K562 (cell line): ENCODE data around the gene MYLIP. TPM values are rescaled to one million over a fixed set of nuclear protein-coding genes. Genes with fewer than 3 reads are reported as not detected.

Experiments used
- ARID1B ChIP-seq: fragments of 450-650 bp; IDR thresholded peaks from 2 replicates; pipeline ENCODE4 v1.6.1; 2016; ENCODE audit warnings: antibody characterized with exemption, mild to moderate bottlenecking, inconsistent platforms
- BCL6 ChIP-seq: fragments of 250-450 bp; sonication (Bioruptor Pico); IDR thresholded peaks from 2 replicates; pipeline ENCODE4 v1.4.0; 2020
- ETV1 ChIP-seq: fragments of 450-650 bp; conservative IDR thresholded peaks from 2 replicates; pipeline ENCODE4 v1.6.1; 2016; ENCODE audit warnings: missing genetic modification characterization, control low read depth, low read depth, missing compliant biosample characterization
- FUS ChIP-seq: fragments of 200-400 bp; formaldehyde crosslinking; optimal IDR thresholded peaks from 2 replicates; pipeline ENCODE3; 2017; ENCODE audit warnings: low read depth, low read length
- HOMEZ ChIP-seq: fragments of 250-450 bp; sonication (Bioruptor Pico); IDR thresholded peaks from 2 replicates; pipeline ENCODE4 v1.4.0; 2020; ENCODE audit warnings: mild to moderate bottlenecking, moderate library complexity
- KLF6 ChIP-seq: fragments of 250-450 bp; sonication (Bioruptor Pico); IDR thresholded peaks from 2 replicates; pipeline ENCODE4 v1.4.0; 2020; ENCODE audit warnings: mild to moderate bottlenecking, moderate library complexity, borderline replicate concordance
- LCOR ChIP-seq: sonication (generic); formaldehyde crosslinking; IDR thresholded peaks from 2 replicates; pipeline ENCODE4 v1.8.0; 2022; ENCODE audit warnings: mild to moderate bottlenecking, missing genetic modification reagents
- NFIC ChIP-seq: fragments of 450-650 bp; IDR thresholded peaks from 2 replicates; pipeline ENCODE4 v1.6.1; 2017; ENCODE audit warnings: mild to moderate bottlenecking, inconsistent platforms
- PBX2 ChIP-seq, 2 experiments: IDR thresholded peaks in 1 of 2; conservative IDR thresholded peaks in 1 of 2; 2 replicates each; pipeline ENCODE4 v1.6.1; 2016; ENCODE audit warnings: low read depth in 2 of 2, mild to moderate bottlenecking in 1 of 2, missing compliant biosample characterization in 1 of 2, missing genetic modification characterization in 1 of 2, moderate library complexity in 1 of 2
- TOE1 ChIP-seq, 2 experiments: fragments of 450-650 bp in 1 of 2; sonication (generic) in 1 of 2; formaldehyde crosslinking in 1 of 2; IDR thresholded peaks; 2 replicates each; pipeline versions ENCODE4 v1.7.1 to v1.8.0; 2016 to 2022; ENCODE audit warnings: borderline replicate concordance in 2 of 2, mild to moderate bottlenecking in 2 of 2, antibody characterized with exemption in 1 of 2, inconsistent platforms in 1 of 2, low read depth in 1 of 2, missing genetic modification reagents in 1 of 2, moderate library complexity in 1 of 2
- ZBTB26 ChIP-seq: fragments of 450-650 bp; formaldehyde crosslinking; IDR thresholded peaks from 2 replicates; pipeline ENCODE4 v1.4.0; 2022; ENCODE audit warnings: missing genetic modification characterization
- ZEB2 ChIP-seq: fragments of 450-650 bp; IDR thresholded peaks from 2 replicates; pipeline ENCODE4 v1.6.1; 2016
- ZMIZ1 ChIP-seq, 2 experiments: fragments of 150-350 bp in 1 of 2; IDR thresholded peaks; 2 replicates each; pipeline ENCODE4 v1.6.1; 2012 to 2016; ENCODE audit warnings: low read depth in 2 of 2, low read length in 2 of 2, mild to moderate bottlenecking in 1 of 2, moderate library complexity in 1 of 2
- ZNF143 ChIP-seq: sonication (generic); formaldehyde crosslinking; IDR thresholded peaks from 2 replicates; pipeline ENCODE4 v1.9.0; 2022; ENCODE audit warnings: mild to moderate bottlenecking, missing genetic modification reagents
- polyA plus RNA-seq, 8 experiments: library from polyadenylated mRNA; depleted of rRNA in 4 of 8; stranded (reverse) in 5 of 8; unstranded in 3 of 8; fragments of >200 nt; fragmentation: Nextera tagmentation in 2 of 8; fragmentation: Illumina TruSeq in 1 of 8; extraction: Ambion mirVana in 2 of 8; extraction: Trizol in 1 of 8; gene quantifications; 2 replicates each; pipeline versions ENCODE4 v1.2.1 to v1.2.3, GENCODE V29; 2011 to 2014; ENCODE audit warnings: inconsistent platforms in 1 of 8, missing spikeins in 1 of 8
- total RNA-seq, 7 experiments: library from RNA; depleted of rRNA in 6 of 7; stranded (reverse); fragments of >200 nt in 6 of 7; fragmentation: Illumina TruSeq in 2 of 7; extraction: Trizol in 2 of 7; gene quantifications; 2 replicates each; pipeline versions ENCODE4 v1.2.1 to v1.2.3, GENCODE V29; 2011 to 2021; ENCODE audit warnings: low replicate concordance in 1 of 7
- TF ChIP-seq, protein P1 (sequence below): fragments of 450-650 bp; IDR thresholded peaks from 2 replicates; pipeline ENCODE4 v1.6.1; 2016

MYLIP gene
- total and polyA plus RNA-seq, 9 of the 15 experiments (the other 6 are each of a cell fraction or from before 2014, with no cell fraction given): 10.8 to 43.5 (median 31.5) TPM

GRCh38 chr6:16128759-16129622 lies at the start of gene MYLIP (continued):
- TF ChIP-seq HOMEZ (CRISPR knock-in tag) (0 out of 2 replicates have a peak, but pooled peaks have one; percentile 37), NFIC (peak; percentile 80), ZEB2 (no peak), ETV1 (tag) (peak; percentile 88), TOE1 (IDR thresholded peaks at IDR 0.05; ENCODE audit: borderline replicate concordance) (peak; percentile 72; the same call in 1 of the 2 replicates), TOE1 (CRISPR knock-in tag; IDR thresholded peaks at IDR 0.05; ENCODE audit: borderline replicate concordance, low read depth) (peak; percentile 95), ARID1B (peak; percentile 57; the same call in 1 of the 2 replicates), ZBTB26 (CRISPR knock-in tag) (peak; percentile 96), LCOR (CRISPR knock-in tag) (peak; percentile 84; the same call in 1 of the 2 replicates), ZMIZ1 (IDR thresholded peaks at IDR 0.05; ENCODE audit: low read depth in 2 of 2, low read length in 2 of 2) (peak in 1 of 2 experiments; percentile 86; a peak in 2 of 4 replicates), KLF6 (CRISPR knock-in tag) (no peak; the same call in 1 of the 2 replicates), ZNF143 (CRISPR knock-in tag) (no peak), FUS (peak; percentile 95), PBX2 (CRISPR knock-in tag; IDR thresholded peaks at IDR 0.05; ENCODE audit: low read depth) (peak; percentile 44; the same call in 1 of the 2 replicates), PBX2 (tag; conservative IDR thresholded peaks at IDR 0.05; ENCODE audit: low read depth) (no peak; the same call in 1 of the 2 replicates), BCL6 (CRISPR knock-in tag) (no peak)
- TF ChIP-seq, protein P1, sequence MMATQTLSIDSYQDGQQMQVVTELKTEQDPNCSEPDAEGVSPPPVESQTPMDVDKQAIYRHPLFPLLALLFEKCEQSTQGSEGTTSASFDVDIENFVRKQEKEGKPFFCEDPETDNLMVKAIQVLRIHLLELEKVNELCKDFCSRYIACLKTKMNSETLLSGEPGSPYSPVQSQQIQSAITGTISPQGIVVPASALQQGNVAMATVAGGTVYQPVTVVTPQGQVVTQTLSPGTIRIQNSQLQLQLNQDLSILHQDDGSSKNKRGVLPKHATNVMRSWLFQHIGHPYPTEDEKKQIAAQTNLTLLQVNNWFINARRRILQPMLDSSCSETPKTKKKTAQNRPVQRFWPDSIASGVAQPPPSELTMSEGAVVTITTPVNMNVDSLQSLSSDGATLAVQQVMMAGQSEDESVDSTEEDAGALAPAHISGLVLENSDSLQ: peak; percentile 95
